Thyroid gland (tissue), 4 donors: ENCODE data around the gene RASSF6. TPM values are rescaled to one million over a fixed set of nuclear protein-coding genes. Genes with fewer than 3 reads are reported as not detected.
A peak's percentile ranks its signal among the peaks of the same experiment; 100 is the strongest.

Experiments
- DNase-seq, 2 donors: peaks; one replicate each; pipeline ENCODE4 v3.0.0-alpha.2; 2019
- H3K27ac ChIP-seq, 3 donors: fragments of 200-600 bp; sonication (generic); 1 replicate in 2 of 3; 2 replicates in 1 of 3; pipeline ENCODE4 v1.5.1; 2016 to 2019; ENCODE audit warnings: mild to moderate bottlenecking in 1 of 3, moderate library complexity in 1 of 3
- H3K27me3 ChIP-seq: fragments of 200-600 bp; sonication (generic); one replicate; pipeline ENCODE4 v1.5.1; 2019
- H3K36me3 ChIP-seq, 2 donors: fragments of 200-600 bp; sonication (generic); one replicate each; pipeline ENCODE4 v1.5.1; 2016 to 2019
- H3K4me1 ChIP-seq, 2 donors: fragments of 200-600 bp; sonication (generic); one replicate each; pipeline ENCODE4 v1.5.1; 2017 to 2019
- H3K4me3 ChIP-seq, 3 donors: fragments of 200-600 bp; sonication (generic); replicated peaks in 1 of 3; 1 replicate in 2 of 3; 2 replicates in 1 of 3; pipeline ENCODE4 v1.5.1; 2016; ENCODE audit warnings: mild to moderate bottlenecking in 1 of 3
- H3K9me3 ChIP-seq: fragments of 200-600 bp; sonication (generic); one replicate; pipeline ENCODE4 v1.5.1; 2017
- POLR2A ChIP-seq, 2 donors: fragments of 450-650 bp; IDR thresholded peaks; one replicate each; pipeline ENCODE4 v1.6.1; 2017; ENCODE audit warnings: antibody characterized with exemption in 2 of 2, mild to moderate bottlenecking in 2 of 2, moderate library complexity in 1 of 2
- WGBS, 2 donors: methylation state at CpG; one replicate each; pipeline ENCODE4 v1.1.5; 2017; 5-methylcytosine and 5-hydroxymethylcytosine counted together
- intact Hi-C: fragments of 100-400 bp; cut with DNase I; formaldehyde crosslinking; loops from one replicate; pipeline ENCODE4 v1.15.1; 2023
- total RNA-seq, 4 donors: library from RNA; depleted of rRNA; stranded (reverse); fragments of >200 nt; gene quantifications; one replicate each; pipeline ENCODE4 v1.2.3, GENCODE V29; 2016
- TF ChIP-seq, protein P1 (sequence below), 6 experiments: fragments of 200-600 bp in 3 of 6; fragments of 450-650 bp in 3 of 6; sonication (generic) in 3 of 6; IDR thresholded peaks; one replicate each; pipeline ENCODE4 v1.5.1; 2016 to 2019; ENCODE audit warnings: antibody characterized with exemption in 6 of 6, mild to moderate bottlenecking in 2 of 6, inconsistent platforms in 1 of 6, moderate library complexity in 1 of 6

The RASSF6 gene
- total RNA-seq, 4 donors from 2014 or later = 2.5 to 13.1 (median 4.2) TPM

DNA sequence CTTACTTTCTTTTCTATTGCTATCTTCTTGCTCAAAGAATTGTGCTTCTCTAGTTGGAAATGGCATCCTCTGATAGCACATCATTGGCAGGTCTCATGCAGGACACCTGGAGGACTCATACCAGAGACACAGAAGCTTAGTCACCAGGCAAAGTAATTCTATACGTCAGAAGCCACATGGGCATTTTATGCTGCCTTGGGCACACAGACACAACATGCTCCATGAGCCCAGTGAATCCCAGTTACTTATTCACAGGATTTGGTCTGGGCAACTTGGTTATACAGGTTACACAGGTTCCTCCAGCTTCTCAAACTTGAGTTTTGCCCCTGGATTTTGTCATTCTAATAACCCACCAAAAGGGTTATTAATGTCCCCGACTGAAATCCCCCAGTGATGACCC lies 7.1 kb downstream of the RASSF6 start:
- Histone ChIP-seq H3K4me1 (peaks cover 11 to 25% of the 10 kb centered on the region in 2 donors), H3K36me3 (no peaks in the 10 kb centered on the region), H3K4me3 (no peak overlapping the region), H3K27ac (no peak overlapping the region), H3K27me3 (no peaks in the 10 kb centered on the region), H3K9me3 (no peaks in the 10 kb centered on the region)
- 92 to 96% methylated on average over 2 of the region's 2 CpGs for WGBS, 2 donors
- no peak for TF ChIP-seq POLR2A (IDR thresholded peaks at IDR 0.05)
- TF ChIP-seq, protein P1, sequence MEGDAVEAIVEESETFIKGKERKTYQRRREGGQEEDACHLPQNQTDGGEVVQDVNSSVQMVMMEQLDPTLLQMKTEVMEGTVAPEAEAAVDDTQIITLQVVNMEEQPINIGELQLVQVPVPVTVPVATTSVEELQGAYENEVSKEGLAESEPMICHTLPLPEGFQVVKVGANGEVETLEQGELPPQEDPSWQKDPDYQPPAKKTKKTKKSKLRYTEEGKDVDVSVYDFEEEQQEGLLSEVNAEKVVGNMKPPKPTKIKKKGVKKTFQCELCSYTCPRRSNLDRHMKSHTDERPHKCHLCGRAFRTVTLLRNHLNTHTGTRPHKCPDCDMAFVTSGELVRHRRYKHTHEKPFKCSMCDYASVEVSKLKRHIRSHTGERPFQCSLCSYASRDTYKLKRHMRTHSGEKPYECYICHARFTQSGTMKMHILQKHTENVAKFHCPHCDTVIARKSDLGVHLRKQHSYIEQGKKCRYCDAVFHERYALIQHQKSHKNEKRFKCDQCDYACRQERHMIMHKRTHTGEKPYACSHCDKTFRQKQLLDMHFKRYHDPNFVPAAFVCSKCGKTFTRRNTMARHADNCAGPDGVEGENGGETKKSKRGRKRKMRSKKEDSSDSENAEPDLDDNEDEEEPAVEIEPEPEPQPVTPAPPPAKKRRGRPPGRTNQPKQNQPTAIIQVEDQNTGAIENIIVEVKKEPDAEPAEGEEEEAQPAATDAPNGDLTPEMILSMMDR (IDR thresholded peaks at IDR 0.05) = no peak
- intact Hi-C loops = no loop called here
- no peak for DNase-seq

- TF ChIP-seq POLR2A (IDR thresholded peaks at IDR 0.05) = no peak
- TF ChIP-seq, protein P1 (IDR thresholded peaks at IDR 0.05) = no peak
- H3K4me1 ChIP-seq = peaks cover 9 to 27% of the 10 kb centered on the region in 2 donors
- DNase-seq = no peak
- no peaks in the 10 kb centered on the region for H3K9me3 ChIP-seq
- H3K27me3 ChIP-seq = no peaks in the 10 kb centered on the region
- H3K27ac ChIP-seq = no peak overlapping the region
- H3K4me3 ChIP-seq = no peak overlapping the region
- H3K36me3 ChIP-seq = no peaks in the 10 kb centered on the region
- intact Hi-C loops = no loop called here
Measured at GRCh38 chr4:73612032-73612431, 8.2 kb downstream of the RASSF6 start.

DNA sequence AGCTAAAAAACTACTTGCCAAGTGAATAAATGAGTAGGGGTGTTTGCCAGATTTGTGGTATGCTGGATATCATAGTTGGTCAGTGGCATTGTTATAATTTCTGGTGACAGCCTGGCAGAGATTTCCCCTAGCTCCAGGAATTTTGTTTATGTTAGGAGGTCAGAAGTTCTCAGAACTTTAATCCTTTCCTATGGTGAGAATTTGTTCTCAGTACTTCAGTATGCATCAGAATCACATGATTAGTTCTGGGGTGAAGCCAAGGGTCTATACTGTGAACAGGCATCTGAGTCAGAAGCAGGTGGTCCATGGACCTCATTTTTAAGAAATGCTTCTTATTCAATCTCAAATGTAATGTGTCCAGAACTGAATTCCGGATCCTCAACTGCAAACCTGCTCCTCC lies 10.5 kb downstream of the RASSF6 start:
- Histone ChIP-seq H3K9me3 (no peaks in the 10 kb centered on the region), H3K27me3 (no peaks in the 10 kb centered on the region), H3K4me3 (no peak overlapping the region), H3K27ac (peak overlapping the region; percentile 6 to 92 (median 32)), H3K4me1 (peaks cover 5 to 27% of the 10 kb centered on the region in 2 donors), H3K36me3 (no peaks in the 10 kb centered on the region)
- TF ChIP-seq POLR2A (IDR thresholded peaks at IDR 0.05) = no peak
- TF ChIP-seq, protein P1 (IDR thresholded peaks at IDR 0.05) = no peak
- intact Hi-C loops = no loop called here
- 93 to 97% methylated on average over 1 of the region's 1 CpG for WGBS, 2 donors
- DNase-seq = no peak

DNA sequence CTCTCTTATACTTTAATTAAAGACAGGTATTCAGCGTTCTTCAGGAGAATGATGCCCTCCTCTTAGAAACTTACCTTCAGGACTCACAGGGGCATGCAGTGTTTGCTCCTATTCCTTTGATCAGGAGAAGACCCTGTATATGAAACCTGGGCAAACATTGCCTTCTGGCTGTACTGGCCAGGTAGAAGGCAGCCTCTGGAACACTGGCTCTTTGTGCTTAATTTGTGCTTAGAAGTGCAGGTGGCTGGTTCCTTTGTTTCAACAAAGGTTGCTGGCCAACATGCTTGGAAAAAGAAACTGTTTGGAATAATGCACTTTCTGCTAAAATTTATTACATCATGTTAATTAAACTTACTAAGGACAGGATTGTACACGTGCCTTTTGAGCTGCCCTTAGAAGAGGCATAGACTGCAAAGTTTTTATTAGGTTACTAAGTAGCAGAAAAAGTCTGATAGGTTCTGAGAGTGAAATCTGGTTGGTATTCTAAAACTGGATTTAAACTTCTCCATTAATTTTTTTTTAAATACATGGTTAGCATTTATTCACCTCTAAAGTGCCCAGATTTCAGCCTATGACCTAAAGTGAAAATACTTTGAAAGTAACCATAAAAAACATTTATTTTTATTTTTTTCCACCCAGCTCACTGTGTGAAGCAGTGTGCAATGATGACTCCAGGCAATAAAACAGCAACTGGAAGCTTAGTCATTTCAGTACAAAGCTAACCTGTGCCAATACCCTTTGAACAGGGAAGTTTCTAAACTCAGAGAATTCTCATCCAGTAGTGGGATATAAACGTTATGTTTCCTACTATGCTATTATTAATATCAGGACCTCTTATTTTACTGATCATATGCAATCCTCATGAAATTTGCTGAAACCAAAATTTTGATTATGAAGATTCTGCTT lies 11.3 kb downstream of the RASSF6 start:
- Histone ChIP-seq H3K4me3 (no peak overlapping the region), H3K9me3 (no peaks in the 10 kb centered on the region), H3K27ac (peak overlapping the region; percentile 6 to 92 (median 64)), H3K36me3 (no peaks in the 10 kb centered on the region), H3K4me1 (peaks cover 10 to 27% of the 10 kb centered on the region in 2 donors), H3K27me3 (no peaks in the 10 kb centered on the region)
- intact Hi-C loops = no loop called here
- DNase-seq = peak; percentile 48 to 55
- 20 to 31% methylated on average over 3 of the region's 3 CpGs for WGBS, 2 donors
- TF ChIP-seq POLR2A (IDR thresholded peaks at IDR 0.05) = no peak

DNA sequence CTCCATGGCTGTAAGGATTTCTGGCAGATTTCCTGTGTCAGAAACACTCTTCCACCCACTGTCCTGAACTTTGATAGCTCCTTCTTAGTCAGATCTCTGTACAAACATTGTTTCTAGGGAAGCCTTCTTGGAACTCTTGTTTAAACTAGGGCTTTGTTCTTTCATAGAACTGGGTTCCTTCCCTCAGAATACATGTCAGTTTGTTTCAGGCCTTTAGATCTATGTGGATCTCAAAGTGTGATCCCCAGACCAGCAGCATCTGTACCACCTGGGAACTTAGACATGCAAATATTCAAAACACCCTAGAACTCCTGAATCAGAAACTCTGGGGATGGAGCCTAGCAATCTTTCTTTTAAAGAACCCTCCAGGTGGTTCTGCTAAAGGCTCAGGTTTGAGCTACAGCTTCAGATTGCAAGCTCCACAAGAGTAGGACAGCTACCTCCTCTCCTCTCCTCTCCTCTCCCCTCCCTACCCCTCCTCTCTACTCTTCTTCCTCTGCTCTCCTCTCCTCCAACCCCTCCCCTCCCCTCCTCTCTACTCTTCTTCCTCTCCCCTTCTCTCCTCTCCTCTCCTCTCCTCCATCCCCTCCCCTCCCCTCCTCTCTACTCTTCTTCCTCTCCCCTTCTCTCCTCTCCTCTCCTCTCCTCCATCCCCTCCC lies 12.7 kb downstream of the RASSF6 start:
- no peaks in the 10 kb centered on the region for H3K27me3 ChIP-seq
- H3K9me3 ChIP-seq = no peaks in the 10 kb centered on the region
- H3K4me3 ChIP-seq = no peak overlapping the region
- intact Hi-C loops = no loop called here
- no peak for TF ChIP-seq POLR2A (IDR thresholded peaks at IDR 0.05)
- TF ChIP-seq, protein P1 (IDR thresholded peaks at IDR 0.05) = no peak
- peaks cover 13 to 27% of the 10 kb centered on the region in 2 donors for H3K4me1 ChIP-seq
- H3K36me3 ChIP-seq = no peaks in the 10 kb centered on the region
- H3K27ac ChIP-seq = peak overlapping the region in 2 of 3 donors; percentile 11 to 66
- DNase-seq = no peak
